ENCODE results near the gene TRMO. TPM values are rescaled to one million over a fixed set of nuclear protein-coding genes. Genes with fewer than 3 reads are reported as not detected.

The TRMO gene
- total and polyA plus RNA-seq, 9 of the 15 experiments (the other 6 are each of a cell fraction or from before 2014, with no cell fraction given), result 5.6 to 22.4 (median 16.2) TPM

GRCh38 chr9:97940233-97940632, 17.9 kb upstream of the TRMO start (continued):
- no peak for TF ChIP-seq ETV6 (IDR thresholded peaks at IDR 0.05; ENCODE audit: borderline replicate concordance in 1 of 2, low read depth in 2 of 2, low read length in 1 of 2)
- TF ChIP-seq ETV6 (CRISPR knock-in tag; IDR thresholded peaks at IDR 0.05; ENCODE audit: borderline replicate concordance), result no peak
- no peak for TF ChIP-seq MAZ (CRISPR knock-in tag; conservative IDR thresholded peaks at IDR 0.05 in 1 of 2, IDR thresholded peaks at IDR 0.05 in 1 of 2)
- no peak for TF ChIP-seq MXD1 (CRISPR knock-in tag; IDR thresholded peaks at IDR 0.05; ENCODE audit: borderline replicate concordance, poor library complexity, severe bottlenecking)
- TF ChIP-seq HMG20A (CRISPR knock-in tag; conservative IDR thresholded peaks at IDR 0.05), result no peak
- no peak for TF ChIP-seq U2AF1 (optimal IDR thresholded peaks at IDR 0.05; ENCODE audit: low read depth, low read length)
- no peak for TF ChIP-seq PRMT5 (CRISPR knock-in tag; IDR thresholded peaks at IDR 0.05)
- peak; percentile 73 for TF ChIP-seq MTA2 (IDR thresholded peaks at IDR 0.05; ENCODE audit: low read depth)
- TF ChIP-seq MED1 (CRISPR knock-in tag; IDR thresholded peaks at IDR 0.05; ENCODE audit: borderline replicate concordance), result no peak
- TF ChIP-seq HCFC1 (IDR thresholded peaks at IDR 0.05; ENCODE audit: low read depth, low read length), result no peak
- no peak; the same call in 1 of the 2 replicates for TF ChIP-seq POLR2A (conservative IDR thresholded peaks at IDR 0.05)
- TF ChIP-seq HDAC8 (tag; IDR thresholded peaks at IDR 0.05), result no peak
- TF ChIP-seq NFXL1 (CRISPR knock-in tag; IDR thresholded peaks at IDR 0.05), result no peak
- no peak for TF ChIP-seq NCOA2 (IDR thresholded peaks at IDR 0.05; ENCODE audit: partially characterized antibody in 2 of 2)
- TF ChIP-seq ZBTB11 (CRISPR knock-in tag; IDR thresholded peaks at IDR 0.05), result no peak
- peak; percentile 16; the same call in 1 of the 2 replicates for TF ChIP-seq PKNOX1 (IDR thresholded peaks at IDR 0.05)
- TF ChIP-seq ZFPM2 (CRISPR knock-in tag; IDR thresholded peaks at IDR 0.05), result no peak
- TF ChIP-seq ZNF384 (IDR thresholded peaks at IDR 0.05; ENCODE audit: low read depth, low read length), result no peak
- no peak for TF ChIP-seq ZNF232 (CRISPR knock-in tag; IDR thresholded peaks at IDR 0.05)
- TF ChIP-seq SETDB1 (IDR thresholded peaks at IDR 0.05; ENCODE audit: low read length), result no peak
- no peak for TF ChIP-seq ZFP1 (CRISPR knock-in tag; IDR thresholded peaks at IDR 0.05)
- no peak for TF ChIP-seq ZBTB49 (CRISPR knock-in tag; IDR thresholded peaks at IDR 0.05; ENCODE audit: borderline replicate concordance)
- no peak for TF ChIP-seq HIVEP1 (CRISPR knock-in tag; IDR thresholded peaks at IDR 0.05)
- no peak for TF ChIP-seq NR2F6 (CRISPR knock-in tag; IDR thresholded peaks at IDR 0.05)
